GM12872 (cell line): ENCODE measurements around the gene TENM4.

Source experiments
- TF ChIP-seq, protein P1 (sequence below): IDR thresholded peaks from 3 replicates; pipeline ENCODE4 v1.5.1; 2011; ENCODE audit warnings: low read depth, mild to moderate bottlenecking, low read length, moderate library complexity; ENCODE audit not compliant: insufficient read depth

Gene TENM4

DNA sequence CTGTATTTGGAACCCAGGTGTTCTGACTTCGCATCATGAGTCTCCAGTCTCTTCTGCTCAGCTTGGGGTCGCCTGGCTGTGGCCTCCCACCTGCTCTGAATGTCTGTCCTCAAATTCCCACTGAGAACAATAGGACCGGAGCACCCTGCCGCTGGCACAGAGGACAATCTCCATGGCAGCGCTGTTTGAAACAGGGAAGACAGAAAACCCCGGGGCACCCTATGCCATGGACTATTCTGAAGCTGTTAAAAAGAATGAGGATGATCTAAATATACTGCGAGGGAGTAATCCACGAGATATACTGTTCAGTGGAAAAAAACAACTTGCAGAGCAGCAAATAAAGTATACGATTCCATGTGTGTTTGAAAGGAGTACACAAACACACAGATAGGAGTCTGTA, 450.6 kb downstream of the TENM4 start:
- TF ChIP-seq, protein P1, sequence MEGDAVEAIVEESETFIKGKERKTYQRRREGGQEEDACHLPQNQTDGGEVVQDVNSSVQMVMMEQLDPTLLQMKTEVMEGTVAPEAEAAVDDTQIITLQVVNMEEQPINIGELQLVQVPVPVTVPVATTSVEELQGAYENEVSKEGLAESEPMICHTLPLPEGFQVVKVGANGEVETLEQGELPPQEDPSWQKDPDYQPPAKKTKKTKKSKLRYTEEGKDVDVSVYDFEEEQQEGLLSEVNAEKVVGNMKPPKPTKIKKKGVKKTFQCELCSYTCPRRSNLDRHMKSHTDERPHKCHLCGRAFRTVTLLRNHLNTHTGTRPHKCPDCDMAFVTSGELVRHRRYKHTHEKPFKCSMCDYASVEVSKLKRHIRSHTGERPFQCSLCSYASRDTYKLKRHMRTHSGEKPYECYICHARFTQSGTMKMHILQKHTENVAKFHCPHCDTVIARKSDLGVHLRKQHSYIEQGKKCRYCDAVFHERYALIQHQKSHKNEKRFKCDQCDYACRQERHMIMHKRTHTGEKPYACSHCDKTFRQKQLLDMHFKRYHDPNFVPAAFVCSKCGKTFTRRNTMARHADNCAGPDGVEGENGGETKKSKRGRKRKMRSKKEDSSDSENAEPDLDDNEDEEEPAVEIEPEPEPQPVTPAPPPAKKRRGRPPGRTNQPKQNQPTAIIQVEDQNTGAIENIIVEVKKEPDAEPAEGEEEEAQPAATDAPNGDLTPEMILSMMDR = no peak

DNA sequence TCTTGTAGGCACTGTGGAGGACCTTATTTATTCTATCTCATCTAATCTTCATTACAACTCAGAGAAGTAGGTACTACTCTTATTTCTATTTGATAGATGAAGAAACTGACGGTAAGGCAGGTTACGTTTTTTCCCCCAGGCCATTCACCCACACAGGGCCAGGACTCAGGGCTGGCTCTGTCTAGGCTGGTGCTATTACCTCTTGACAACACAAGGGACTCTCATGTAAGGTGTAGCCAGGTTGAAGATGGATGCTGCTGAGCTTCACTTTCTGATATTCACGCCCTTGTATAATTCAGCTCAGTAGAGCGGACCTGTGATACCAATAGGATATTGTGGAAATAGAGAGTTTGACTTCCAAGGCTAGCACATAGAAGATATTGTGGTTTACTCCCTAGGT, 453.1 kb downstream of the TENM4 start:
- TF ChIP-seq, protein P1 = no peak

DNA sequence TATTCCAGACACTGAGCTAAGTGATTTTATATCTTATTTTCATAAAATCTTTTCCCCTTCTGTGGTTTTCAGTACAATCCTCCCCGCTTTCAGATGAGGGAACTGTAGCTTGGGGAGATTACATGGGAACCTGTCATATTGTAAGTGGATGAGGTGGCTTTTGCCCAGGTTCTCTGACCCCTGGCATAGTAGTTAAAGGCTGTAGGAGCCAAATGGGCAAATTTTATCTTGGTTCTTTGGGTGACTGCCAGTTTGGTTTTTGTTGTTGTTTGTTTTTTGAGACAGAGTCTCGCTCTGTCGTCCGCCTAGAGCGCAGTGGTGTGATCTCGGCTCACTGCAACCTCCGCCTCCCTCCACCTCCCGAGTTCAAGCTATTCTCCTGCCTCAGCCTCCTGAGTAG, 454.5 kb downstream of the TENM4 start:
- TF ChIP-seq, protein P1 = no peak

DNA sequence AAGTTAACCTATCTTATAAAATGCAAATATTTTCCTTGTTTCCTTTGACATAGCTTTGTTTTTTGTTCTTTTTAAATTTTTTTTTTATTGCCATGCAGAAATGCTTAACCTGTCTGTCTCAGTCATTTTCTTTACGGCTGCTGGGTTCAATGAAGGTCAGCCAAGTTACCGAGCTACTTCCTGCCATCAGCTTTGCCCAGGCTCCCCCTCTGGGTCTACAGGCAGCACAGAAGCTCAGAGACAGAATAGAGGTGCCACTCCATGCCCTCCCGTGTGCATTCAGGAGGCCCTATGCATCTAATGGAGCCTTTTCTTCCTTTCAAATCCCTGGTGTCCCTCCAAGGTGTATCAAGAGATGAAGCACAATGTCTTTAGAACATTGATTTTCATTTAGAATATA, 455.2 kb downstream of the TENM4 start:
- TF ChIP-seq, protein P1 = no peak

DNA sequence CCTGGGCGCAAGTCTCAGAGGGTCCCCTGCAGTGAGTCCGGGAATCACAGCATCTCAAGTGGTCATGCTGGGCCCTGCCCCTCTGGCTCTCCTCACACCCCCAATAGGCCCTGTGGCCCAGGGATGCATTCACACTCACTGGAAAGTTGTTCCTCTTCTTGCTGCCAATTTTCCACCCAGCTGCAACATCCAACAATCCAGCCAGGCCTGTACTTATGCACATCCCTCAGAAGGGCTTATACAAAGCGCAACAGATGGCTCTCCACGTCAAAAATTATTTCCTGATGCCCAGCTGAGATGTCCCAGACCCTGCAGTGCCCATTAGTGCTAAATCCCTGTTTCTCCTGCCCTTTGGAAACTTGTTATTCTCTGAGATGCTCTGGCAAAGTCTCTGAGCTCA, 458.4 kb downstream of the TENM4 start:
- TF ChIP-seq, protein P1 = no peak

DNA sequence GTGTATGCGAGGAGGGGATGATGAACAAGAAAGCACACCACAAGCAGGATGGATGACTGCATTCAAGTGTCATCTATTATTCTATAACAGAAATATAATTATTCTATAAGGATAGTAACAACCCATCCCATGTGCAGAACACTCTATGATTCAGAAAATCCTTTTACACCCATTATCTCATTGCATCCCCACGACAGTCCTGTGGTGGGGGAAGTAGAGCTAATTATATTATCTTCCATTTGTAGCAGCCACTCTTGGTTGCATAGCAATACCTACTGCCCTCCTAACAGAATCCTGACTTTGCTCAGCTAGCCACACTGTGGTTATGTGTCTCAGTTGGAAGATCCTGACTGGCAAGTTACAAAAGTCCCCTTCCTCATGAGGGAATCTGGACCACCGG, 459.7 kb downstream of the TENM4 start:
- TF ChIP-seq, protein P1 = no peak

DNA sequence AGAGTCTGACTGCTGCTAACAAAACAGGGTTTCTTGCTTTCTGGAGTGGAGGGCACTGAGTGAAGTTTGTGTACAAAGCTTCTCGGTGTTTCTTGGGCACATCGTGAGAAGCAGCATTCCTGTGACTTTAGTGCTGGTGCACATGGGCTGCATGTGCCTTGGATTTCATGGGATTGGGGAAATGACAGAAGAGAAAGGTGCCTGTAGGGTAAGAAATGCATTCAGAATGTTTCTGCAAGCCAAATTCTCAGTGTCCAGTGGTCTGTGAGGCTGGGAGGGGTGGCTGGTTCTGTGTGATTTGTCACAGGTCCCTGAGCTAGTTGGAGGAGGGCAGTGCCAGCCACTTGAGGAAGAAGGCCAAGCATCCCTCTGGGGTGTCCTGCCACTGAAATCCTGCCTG, 462.0 kb downstream of the TENM4 start:
- TF ChIP-seq, protein P1 = no peak

DNA sequence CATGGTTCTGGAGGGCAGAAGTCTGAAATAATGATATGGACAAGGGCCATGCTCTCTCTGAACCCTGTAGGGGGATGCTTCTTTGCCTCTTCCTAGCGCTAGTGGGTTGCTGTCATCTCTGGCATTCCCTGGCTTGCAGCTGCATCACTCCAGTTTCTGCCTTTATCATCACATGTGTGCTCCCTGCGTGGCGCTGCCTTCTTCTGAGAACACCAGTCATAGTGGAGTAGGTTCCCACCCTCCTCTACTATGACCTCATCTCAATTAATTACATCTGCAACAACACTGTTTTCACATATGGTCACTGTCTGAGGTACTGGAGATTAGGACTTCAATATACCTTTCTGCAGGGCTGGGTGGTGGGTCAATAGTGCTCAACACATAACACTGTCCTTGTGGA, 463.8 kb downstream of the TENM4 start:
- TF ChIP-seq, protein P1 = no peak
